OCI-LY7 (cell line): ENCODE measurements around the gene RNF144B.
"Not testable (repeated sequence)": the region's sequence is repeated elsewhere in the genome, so short reads cannot be mapped to it uniquely, and the experiment has no call there.

Experiments used
- CTCF ChIP-seq: fragments of 200-600 bp; sonication (generic); conservative IDR thresholded peaks from 2 replicates; pipeline ENCODE4 v1.5.1; 2014; ENCODE audit warnings: mild to moderate bottlenecking, antibody characterized with exemption, low read length, moderate library complexity, mixed read lengths
- EZH2phosphoT487 ChIP-seq: fragments of 200-600 bp; sonication (generic); IDR thresholded peaks from 2 replicates; pipeline ENCODE4 v1.6.1; 2018; ENCODE audit warnings: low read depth, borderline replicate concordance, mild to moderate bottlenecking, mixed run types, antibody characterized with exemption, low read length, moderate library complexity, mixed read lengths

- not testable (repeated sequence) for TF ChIP-seq CTCF, EZH2phosphoT487
Measured at GRCh38 chr6:18357546-18357945, 29.6 kb upstream of the RNF144B start.
